Epithelial cell of proximal tubule (primary cell): ENCODE results near the gene HOXB3. TPM values are rescaled to one million over a fixed set of nuclear protein-coding genes. Genes with fewer than 3 reads are reported as not detected.

Source experiments
- DNase-seq: peaks from one replicate; pipeline ENCODE4 v3.0.0-alpha.2; 2011; ENCODE audit warnings: low read depth
- H3K4me3 ChIP-seq: 2 replicates; pipeline ENCODE4 v1.5.1; 2011; ENCODE audit warnings: low read depth, mild to moderate bottlenecking, low read length
- CTCF ChIP-seq: conservative IDR thresholded peaks from 2 replicates; pipeline ENCODE4 v1.5.1; 2012; ENCODE audit warnings: low read depth, mild to moderate bottlenecking, low read length
- total RNA-seq: library from RNA; depleted of rRNA; stranded (reverse); fragments of >200 nt; gene quantifications from 2 replicates; pipeline ENCODE4 v1.2.3, GENCODE V29; 2015

The HOXB3 gene
- total RNA-seq, 1 donor from 2014 or later: 49.9 TPM

GRCh38 chr17:48591255-48592056, 1.4 kb upstream of the HOXB3 start:
- no peak for TF ChIP-seq CTCF
- no peak for DNase-seq
- H3K4me3 ChIP-seq: peak overlapping the region; percentile 74

GRCh38 chr17:48590607-48591161, 643 bp upstream of the HOXB3 start:
- no peak for DNase-seq
- peak overlapping the region; percentile 74 for H3K4me3 ChIP-seq
- no peak for TF ChIP-seq CTCF

GRCh38 chr17:48589060-48589830, 796 bp downstream of the HOXB3 start:
- peak overlapping the region; percentile 74 for H3K4me3 ChIP-seq
- TF ChIP-seq CTCF: no peak
- no peak for DNase-seq

- DNase-seq: no peak
- H3K4me3 ChIP-seq: peak overlapping the region; percentile 74
- no peak for TF ChIP-seq CTCF
These were observed 1.5 kb downstream of the HOXB3 start for GRCh38 chr17:48588528-48588927.

- H3K4me3 ChIP-seq: peak overlapping the region; percentile 74
- no peak for TF ChIP-seq CTCF
- DNase-seq: no peak
These were observed 2.0 kb downstream of the HOXB3 start for GRCh38 chr17:48588074-48588415.

GRCh38 chr17:48587276-48588073, 2.6 kb downstream of the HOXB3 start:
- H3K4me3 ChIP-seq: peak overlapping the region; percentile 74
- DNase-seq: no peak
- TF ChIP-seq CTCF: no peak
